H9 (cell line): Measurements from ENCODE around the gene IZUMO4. TPM values are rescaled to one million over a fixed set of nuclear protein-coding genes. Genes with fewer than 3 reads are reported as not detected.
A peak's percentile ranks its signal among the peaks of the same experiment; 100 is the strongest.

Source experiments
- DNase-seq: peaks from one replicate; pipeline ENCODE4 v3.0.0-alpha.2; 2017
- H2AFZ ChIP-seq: one replicate; pipeline ENCODE4 v1.6.1; 2013; ENCODE audit warnings: mild to moderate bottlenecking, low read length, control low read depth, moderate library complexity
- H2AK5ac ChIP-seq: 2 replicates; pipeline ENCODE4 v1.6.1; 2013; ENCODE audit warnings: low read length, control low read depth, mixed read lengths; ENCODE audit not compliant: insufficient read length
- H2BK120ac ChIP-seq: one replicate; pipeline ENCODE4 v1.6.1; 2013; ENCODE audit warnings: low read depth, mild to moderate bottlenecking, low read length, control low read depth, inconsistent platforms; ENCODE audit not compliant: poor library complexity, severe bottlenecking
- H2BK12ac ChIP-seq: 2 replicates; pipeline ENCODE4 v1.6.1; 2013; ENCODE audit warnings: low read length, control low read depth, mixed read lengths, low read depth; ENCODE audit not compliant: insufficient read length
- H2BK15ac ChIP-seq: 2 replicates; pipeline ENCODE4 v1.6.1; 2013; ENCODE audit warnings: low read depth, low read length, control low read depth
- H2BK20ac ChIP-seq: one replicate; pipeline ENCODE4 v1.6.1; 2013; ENCODE audit warnings: low read depth, mild to moderate bottlenecking, low read length, control low read depth, inconsistent platforms; ENCODE audit not compliant: poor library complexity, severe bottlenecking
- H2BK5ac ChIP-seq: 2 replicates; pipeline ENCODE4 v1.6.1; 2013; ENCODE audit warnings: low read length, control low read depth, mixed read lengths; ENCODE audit not compliant: insufficient read length
- H3K14ac ChIP-seq: 2 replicates; pipeline ENCODE4 v1.6.1; 2013; ENCODE audit warnings: low read length, control low read depth; ENCODE audit not compliant: insufficient read depth
- H3K18ac ChIP-seq: 2 replicates; pipeline ENCODE4 v1.6.1; 2013; ENCODE audit warnings: low read depth, mild to moderate bottlenecking, mixed read lengths, low read length, control low read depth; ENCODE audit not compliant: insufficient read length
- H3K23ac ChIP-seq: 2 replicates; pipeline ENCODE4 v1.6.1; 2013; ENCODE audit warnings: low read length, control low read depth, mixed read lengths, low read depth; ENCODE audit not compliant: insufficient read length
- H3K23me2 ChIP-seq: 2 replicates; pipeline ENCODE4 v1.6.1; 2013; ENCODE audit warnings: low read depth, mild to moderate bottlenecking, mixed read lengths, low read length, control low read depth; ENCODE audit not compliant: insufficient read length, poor library complexity, severe bottlenecking
- H3K27ac ChIP-seq: 2 replicates; pipeline ENCODE4 v1.5.1; 2013; ENCODE audit warnings: low read length, control low read depth, mixed read lengths, low read depth; ENCODE audit not compliant: insufficient read length
- H3K27me3 ChIP-seq: 2 replicates; pipeline ENCODE4 v1.6.1; 2013; ENCODE audit warnings: low read length, control low read depth, inconsistent platforms; ENCODE audit not compliant: insufficient read depth
- H3K4ac ChIP-seq: 2 replicates; pipeline ENCODE4 v1.6.1; 2013; ENCODE audit warnings: low read depth, mild to moderate bottlenecking, control low read depth, inconsistent platforms, low read length, moderate library complexity
- H3K4me1 ChIP-seq: 2 replicates; pipeline ENCODE4 v1.6.1; 2013; ENCODE audit warnings: low read length, control low read depth, inconsistent platforms; ENCODE audit not compliant: insufficient read depth
- H3K4me2 ChIP-seq: 2 replicates; pipeline ENCODE4 v1.6.1; 2013; ENCODE audit warnings: low read length, control low read depth, mixed read lengths; ENCODE audit not compliant: insufficient read length, insufficient read depth
- H3K56ac ChIP-seq: 2 replicates; pipeline ENCODE4 v1.6.1; 2013; ENCODE audit warnings: low read depth, mild to moderate bottlenecking, mixed read lengths, low read length, control low read depth; ENCODE audit not compliant: insufficient read length
- H3K79me1 ChIP-seq: 2 replicates; pipeline ENCODE4 v1.6.1; 2013; ENCODE audit warnings: low read depth, mild to moderate bottlenecking, moderate library complexity, low read length, control low read depth, inconsistent platforms; ENCODE audit not compliant: insufficient read depth, poor library complexity, severe bottlenecking
- H3K79me2 ChIP-seq: 2 replicates; pipeline ENCODE4 v1.6.1; 2013; ENCODE audit warnings: low read length, control low read depth, inconsistent platforms; ENCODE audit not compliant: insufficient read depth
- H3K9ac ChIP-seq: 2 replicates; pipeline ENCODE4 v1.6.1; 2013; ENCODE audit warnings: low read length, control low read depth, mixed read lengths; ENCODE audit not compliant: insufficient read length; ENCODE audit errors: extremely low read depth
- H3K9me3 ChIP-seq: one replicate; pipeline ENCODE4 v1.6.1; 2013; ENCODE audit warnings: low read depth, low read length, inconsistent platforms; ENCODE audit not compliant: control insufficient read depth
- H3T11ph ChIP-seq: one replicate; pipeline ENCODE4 v1.6.1; 2013; ENCODE audit warnings: mild to moderate bottlenecking, low read length, control low read depth, inconsistent platforms
- H4K20me1 ChIP-seq: one replicate; pipeline ENCODE4 v1.6.1; 2013; ENCODE audit not compliant: control insufficient read depth, insufficient read length, insufficient read depth
- H4K5ac ChIP-seq: 2 replicates; pipeline ENCODE4 v1.6.1; 2013; ENCODE audit warnings: low read depth, mild to moderate bottlenecking, mixed read lengths, low read length, control low read depth; ENCODE audit not compliant: insufficient read length
- H4K8ac ChIP-seq: replicated peaks from 2 replicates; pipeline ENCODE4 v1.6.1; 2013; ENCODE audit warnings: low read length, control low read depth, mixed read lengths, low read depth; ENCODE audit not compliant: insufficient read length
- H4K91ac ChIP-seq: 2 replicates; pipeline ENCODE4 v1.6.1; 2013; ENCODE audit warnings: low read depth, mild to moderate bottlenecking, moderate library complexity, mixed read lengths, low read length, control low read depth; ENCODE audit not compliant: insufficient read length
- H3K27ac Mint-ChIP-seq, 3 experiments: 2 replicates in 2 of 3; 3 replicates in 1 of 3; pipeline ENCODE4 v1.8.0; 2020 to 2021; ENCODE audit warnings: mixed read lengths in 3 of 3, mild to moderate bottlenecking in 1 of 3, moderate library complexity in 1 of 3
- H3K27me3 Mint-ChIP-seq: 2 replicates; pipeline ENCODE4 v1.8.0; 2021; ENCODE audit warnings: low read depth, mild to moderate bottlenecking, moderate library complexity, mixed read lengths
- H3K36me3 Mint-ChIP-seq, 3 experiments: 2 replicates in 2 of 3; 3 replicates in 1 of 3; pipeline ENCODE4 v1.8.0; 2020 to 2021; ENCODE audit warnings: low read depth in 3 of 3, mixed read lengths in 3 of 3; ENCODE audit not compliant: insufficient read depth in 1 of 3
- H3K4me1 Mint-ChIP-seq, 2 experiments: 2 replicates each; pipeline ENCODE4 v1.8.0; 2020; ENCODE audit warnings: mixed read lengths in 2 of 2
- H3K4me3 Mint-ChIP-seq, 2 experiments: 2 replicates in 1 of 2; 3 replicates in 1 of 2; pipeline ENCODE4 v1.8.0; 2020 to 2021; ENCODE audit warnings: mild to moderate bottlenecking in 2 of 2, mixed read lengths in 2 of 2, moderate library complexity in 1 of 2
- H3K9me3 Mint-ChIP-seq, 2 experiments: 2 replicates in 1 of 2; 3 replicates in 1 of 2; pipeline ENCODE4 v1.8.0; 2020; ENCODE audit warnings: mild to moderate bottlenecking in 2 of 2, mixed read lengths in 2 of 2, moderate library complexity in 1 of 2
- CTCF ChIP-seq: fragments of 200-600 bp; sonication (generic); conservative IDR thresholded peaks from 3 replicates; pipeline ENCODE4 v1.8.0; 2021; ENCODE audit warnings: antibody characterized with exemption, mild to moderate bottlenecking
- WGBS: extraction: QIAGEN DNeasy Blood & Tissue Kit; methylation state at CpG from one replicate; pipeline ENCODE4 v1.1.7; 2013; ENCODE audit warnings: missing lambda C conversion rate, low lambda C conversion rate, mixed read lengths; ENCODE audit not compliant: insufficient read length; ENCODE audit errors: extremely low coverage; 5-methylcytosine and 5-hydroxymethylcytosine counted together
- total RNA-seq: library from RNA; stranded (reverse); gene quantifications from 2 replicates; pipeline ENCODE4 v1.2.1, GENCODE V29; 2021

The IZUMO4 gene
- total RNA-seq, 1 experiment from 2014 or later, result 2.1 TPM

GRCh38 chr19:2140138-2140569, 43.4 kb downstream of the IZUMO4 start:
- H4K8ac ChIP-seq, result no peak overlapping the region
- no CpG with 5 or more reads among the region's 14 CpGs for WGBS
- H3K27ac Mint-ChIP-seq, result peak overlapping the region in 1 of 3 experiments; percentile 55; a peak in 3 of 7 replicates

More at GRCh38 chr19:2140138-2140569, 43.4 kb downstream of the IZUMO4 start:
- Histone ChIP-seq H3K9ac (no peak overlapping the region), H2BK120ac (no peak overlapping the region), H3K18ac (no peak overlapping the region), H3K4me1 (no peaks in the 10 kb centered on the region), H3K79me2 (peaks cover 28% of the 10 kb centered on the region; the same call in 1 of the 2 replicates), H3K27me3 (no peaks in the 10 kb centered on the region), H3K56ac (no peak overlapping the region), H3T11ph (no peak overlapping the region), H2AFZ (no peak overlapping the region), H4K20me1 (no peaks in the 10 kb centered on the region), H3K4me2 (no peak overlapping the region), H3K79me1 (peaks cover 8% of the 10 kb centered on the region), H3K27ac (no peak overlapping the region), H2BK12ac (no peak overlapping the region), H2BK20ac (no peak overlapping the region), H4K5ac (no peak overlapping the region), H2BK5ac (no peak overlapping the region), H3K23ac (no peak overlapping the region), H3K23me2 (no peaks in the 10 kb centered on the region), H4K91ac (no peak overlapping the region), H3K9me3 (no peaks in the 10 kb centered on the region), H2AK5ac (no peak overlapping the region), H2BK15ac (no peak overlapping the region), H3K4ac (no peak overlapping the region), H3K14ac (no peak overlapping the region)
- TF ChIP-seq CTCF, result no peak
- no peak overlapping the region for H3K4me3 Mint-ChIP-seq
- H3K36me3 Mint-ChIP-seq, result peaks cover 17 to 55% (median 42%) of the 10 kb centered on the region in 3 experiments
- no peak for DNase-seq
- H3K4me1 Mint-ChIP-seq, result 0 out of 4 replicates have a peak, but pooled peaks cover 2 to 3% of the 10 kb centered on the region in 2 experiments
- H3K9me3 Mint-ChIP-seq, result no peaks in the 10 kb centered on the region
- no peaks in the 10 kb centered on the region for H3K27me3 Mint-ChIP-seq
